RCC 7860 (cell line): Measurements from ENCODE around the gene KAZN.

ENCODE experiments used
- DNase-seq: peaks from one replicate; pipeline ENCODE4 v3.0.0-alpha.2; 2015; ENCODE audit warnings: low spot score
- FAIRE-seq: peaks from 2 replicates; lab custom pipeline; 2012; peaks lifted over from hg19 to GRCh38; lab: Jason Lieb, UNC

KAZN gene

DNA sequence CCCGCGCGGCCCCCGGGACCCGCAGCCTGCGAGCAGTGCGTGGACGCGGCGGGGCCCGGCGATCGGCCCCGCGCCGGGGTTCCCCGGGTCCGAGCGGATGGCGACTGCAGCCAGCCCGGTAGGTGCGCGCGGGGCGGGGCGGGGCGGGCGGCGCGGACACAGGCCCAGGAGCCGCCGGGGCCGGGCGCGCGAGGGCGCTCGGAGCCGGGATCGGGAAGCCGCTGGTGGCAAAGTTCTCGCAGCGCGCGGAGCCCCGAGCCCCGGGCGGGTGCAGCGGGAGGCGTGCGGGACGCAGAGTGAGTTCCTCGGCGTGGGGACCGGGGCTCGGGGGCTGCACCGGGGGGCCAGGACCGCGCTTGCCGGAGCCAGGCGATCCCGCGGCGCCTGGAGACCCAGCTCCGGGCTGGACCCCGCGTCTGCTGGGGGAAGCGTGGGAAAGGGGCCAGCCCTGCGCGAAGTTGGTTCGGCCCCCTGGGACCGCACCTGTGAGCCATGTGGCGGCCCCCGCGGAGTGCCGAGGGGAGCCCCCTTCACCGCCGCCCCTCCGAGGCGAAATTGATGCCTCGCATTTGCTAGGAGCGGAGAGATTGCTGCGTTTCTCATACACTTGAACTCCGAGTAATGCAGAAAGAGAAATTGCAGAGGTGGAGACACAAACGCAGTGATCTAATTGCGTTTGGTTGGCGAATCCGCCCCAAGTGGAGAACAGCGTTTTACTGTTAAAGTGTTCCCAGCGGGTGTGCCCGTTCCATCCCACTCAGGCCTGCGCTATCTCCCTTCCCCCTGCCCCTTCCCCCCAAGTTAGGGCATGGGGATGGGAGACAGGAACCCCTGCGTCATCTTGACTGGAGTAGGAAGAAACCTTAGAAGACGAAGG, 326.2 kb downstream of the KAZN start:
- DNase-seq, result peak; percentile 24

DNA sequence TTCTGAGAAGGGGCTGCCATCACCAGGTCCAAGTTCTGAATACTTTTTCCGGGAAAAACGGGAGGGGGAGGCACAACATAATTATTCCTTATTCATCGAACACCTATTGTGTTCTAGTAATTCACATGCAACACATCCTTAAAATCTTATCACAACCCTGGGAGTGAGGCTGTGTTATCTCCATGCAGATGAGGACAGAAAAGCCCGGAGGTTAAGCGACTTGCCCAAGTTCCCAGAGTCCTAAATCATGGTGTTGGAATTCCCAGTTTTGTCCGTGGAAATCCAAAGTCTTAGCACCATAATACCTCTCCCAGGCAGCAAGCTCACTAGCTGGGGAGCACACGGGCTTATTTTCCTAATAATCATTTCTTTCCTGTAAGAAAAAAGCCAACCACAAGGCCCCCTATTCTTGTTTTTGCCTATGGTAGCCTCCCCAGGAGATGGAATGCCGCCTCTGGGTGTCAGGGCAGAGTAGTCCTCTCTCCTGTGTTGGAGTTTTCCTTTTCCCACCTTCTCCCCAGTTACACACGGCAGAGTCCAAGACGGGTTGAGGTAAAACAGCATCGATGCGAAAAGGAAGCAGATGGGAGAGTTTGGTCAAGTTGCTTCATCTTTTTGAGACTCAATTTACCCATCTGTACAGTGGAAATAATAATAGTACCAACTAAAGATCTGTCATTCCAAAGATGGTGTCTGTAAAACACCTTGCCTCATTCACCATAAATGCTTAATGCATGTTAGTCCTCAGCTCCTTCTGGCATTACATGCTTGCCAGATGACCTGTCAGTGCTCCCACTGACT, 327.1 kb downstream of the KAZN start:
- no peak for DNase-seq
- FAIRE-seq, result no peak

More for the DNA sequence above, 326.2 kb downstream of the KAZN start:
- no peak for FAIRE-seq

DNA sequence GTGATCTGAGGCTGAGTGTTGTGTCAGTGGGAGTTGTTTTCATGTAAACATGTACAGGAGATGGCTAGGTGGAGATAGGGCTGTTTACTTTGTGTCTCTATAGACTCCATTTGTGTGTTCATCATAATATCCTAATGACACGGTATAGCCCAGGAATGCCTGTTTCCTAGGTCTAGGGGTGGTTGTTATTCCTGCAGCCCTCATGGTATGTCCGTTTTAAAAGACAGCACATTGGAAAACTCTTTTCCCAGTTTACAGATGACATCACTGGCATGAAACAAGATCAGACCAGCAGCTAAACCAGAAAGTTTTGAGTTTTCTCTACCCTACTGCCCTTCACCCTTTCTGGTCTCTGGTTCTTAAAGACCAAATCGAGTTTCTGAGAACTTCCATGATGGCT, 327.7 kb downstream of the KAZN start:
- no peak for DNase-seq
- FAIRE-seq, result no peak

- FAIRE-seq, result no peak
- DNase-seq, result no peak
These were observed 328.5 kb downstream of the KAZN start for GRCh38 chr1:14926818-14927575.

GRCh38 chr1:14928412-14928811, 329.9 kb downstream of the KAZN start:
- FAIRE-seq (no peak), DNase-seq (no peak)

- no peak for FAIRE-seq
- no peak for DNase-seq
These were observed 330.5 kb downstream of the KAZN start for GRCh38 chr1:14928886-14929546.

- no peak for DNase-seq
These were observed 331.2 kb downstream of the KAZN start for GRCh38 chr1:14929547-14930246.

DNA sequence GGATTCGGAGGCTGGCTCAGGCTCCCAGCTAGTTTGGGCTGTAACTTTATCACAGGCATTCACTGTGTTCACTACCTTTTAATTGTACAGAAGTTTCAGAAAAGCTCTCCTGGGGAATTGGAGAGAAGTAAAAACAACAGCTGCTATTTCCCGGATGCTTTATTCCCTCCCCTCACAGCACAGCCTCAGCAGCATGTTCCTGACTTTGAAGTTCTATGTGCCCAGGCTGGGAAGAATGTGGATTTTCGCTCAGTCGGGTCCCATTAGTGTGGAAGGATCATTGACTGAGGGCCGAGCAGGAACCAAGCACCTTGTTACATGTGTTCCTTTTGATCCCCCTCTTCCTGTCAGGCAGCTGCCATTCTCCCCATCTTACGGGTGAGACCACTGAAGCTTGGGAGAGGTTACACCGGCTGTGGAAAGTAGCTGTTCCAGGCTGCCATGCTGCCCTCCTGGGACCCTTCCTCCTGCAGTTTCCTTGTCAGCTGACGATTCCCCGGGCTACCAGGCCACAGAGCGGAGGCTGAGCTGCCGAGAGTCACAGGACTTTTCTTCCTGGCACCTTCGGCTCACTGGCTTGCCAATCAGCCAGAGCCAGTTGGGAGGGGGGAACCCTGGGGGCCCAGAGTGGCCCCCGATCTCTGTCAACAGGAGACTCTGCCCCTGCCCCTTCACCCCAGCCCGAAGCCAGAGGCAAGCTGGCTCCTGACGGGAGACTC, 331.9 kb downstream of the KAZN start:
- FAIRE-seq (no peak), DNase-seq (no peak)

More at GRCh38 chr1:14929547-14930246, 331.2 kb downstream of the KAZN start:
- no peak for FAIRE-seq

- FAIRE-seq, result no peak
- DNase-seq, result no peak
These were observed 333.7 kb downstream of the KAZN start for GRCh38 chr1:14932034-14932638.

GRCh38 chr1:14934867-14935266, 336.4 kb downstream of the KAZN start:
- DNase-seq, result no peak
- FAIRE-seq, result no peak

GRCh38 chr1:14936815-14937214, 338.3 kb downstream of the KAZN start:
- no peak for DNase-seq
- no peak for FAIRE-seq

DNA sequence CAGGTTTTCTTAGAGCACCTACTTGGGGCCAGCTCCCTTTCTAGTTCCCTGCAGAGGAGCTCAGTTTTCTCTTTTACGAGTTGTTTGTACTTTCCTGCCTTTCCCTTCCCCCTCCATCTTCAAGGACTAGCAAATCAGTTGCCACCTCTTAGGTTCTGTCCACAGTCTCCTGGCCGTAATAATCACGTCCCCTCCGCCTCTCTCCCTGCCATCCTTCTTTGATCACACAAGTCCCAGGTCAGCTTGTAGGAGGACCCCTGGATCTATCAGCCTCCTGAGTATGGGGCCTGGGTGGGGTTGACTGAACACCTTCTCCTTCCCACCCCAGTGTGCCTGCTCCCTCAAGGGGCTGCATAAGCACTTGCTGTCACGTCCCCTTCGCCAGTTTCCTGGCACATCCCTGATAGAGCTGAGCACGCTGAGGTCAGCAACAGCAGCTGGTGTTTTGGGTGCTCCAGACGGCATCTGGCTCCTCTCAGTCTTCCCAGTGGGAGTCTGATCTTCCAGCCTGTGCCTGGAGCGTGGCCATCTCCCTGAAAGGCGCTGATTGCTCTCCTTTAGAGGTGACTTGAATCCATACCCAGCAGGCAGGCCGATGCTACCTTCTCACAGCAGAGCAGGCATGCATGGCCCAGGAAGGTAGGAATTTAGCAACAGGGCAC, 338.9 kb downstream of the KAZN start:
- FAIRE-seq, result no peak
- DNase-seq, result no peak

DNA sequence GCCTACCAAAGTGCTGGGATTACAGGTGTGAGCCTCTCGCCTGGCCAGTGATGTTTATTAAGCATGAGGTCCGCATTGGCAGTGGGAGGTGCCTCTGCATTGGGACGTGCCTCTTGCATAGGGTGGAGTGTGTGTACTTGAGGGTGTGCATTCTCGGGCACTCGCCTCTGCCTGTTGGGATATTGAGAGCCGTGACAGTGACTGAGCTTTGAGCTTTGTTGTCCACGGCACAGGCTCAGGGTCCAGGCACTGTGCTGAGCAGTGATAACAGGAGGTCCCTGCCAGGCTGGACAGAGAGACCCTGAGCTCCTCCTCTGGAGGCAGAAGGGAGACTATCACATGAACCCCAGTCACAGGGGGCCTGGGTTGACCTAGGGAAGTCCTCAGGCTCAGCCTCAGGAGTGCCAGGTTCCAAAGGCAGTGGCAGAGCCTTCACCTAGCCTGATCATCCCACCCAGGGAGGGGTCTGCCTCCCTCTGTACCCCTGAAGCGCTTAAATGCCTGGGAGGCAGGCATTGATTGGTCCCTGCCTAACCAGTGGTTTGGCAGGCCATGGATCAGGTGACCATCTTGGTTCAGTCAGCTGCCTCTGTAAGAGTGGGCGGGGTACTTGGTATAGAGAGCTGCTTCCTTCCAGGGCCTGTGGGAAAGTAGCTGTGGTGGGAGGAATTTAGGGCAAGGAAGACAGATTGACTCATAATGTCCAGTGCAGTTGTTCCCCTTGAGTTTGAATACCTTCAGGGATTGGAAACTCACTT, 341.2 kb downstream of the KAZN start:
- DNase-seq (peak; percentile 20), FAIRE-seq (peak; percentile 23)

- DNase-seq, result no peak
- no peak for FAIRE-seq
These were observed 341.9 kb downstream of the KAZN start for GRCh38 chr1:14940285-14940870.

- FAIRE-seq (no peak), DNase-seq (no peak)
These were observed 343.4 kb downstream of the KAZN start for GRCh38 chr1:14941864-14942263.

GRCh38 chr1:14944471-14944985, 346.0 kb downstream of the KAZN start:
- FAIRE-seq (no peak), DNase-seq (no peak)
